ENCODE data around the gene ATP2B2.

DNA sequence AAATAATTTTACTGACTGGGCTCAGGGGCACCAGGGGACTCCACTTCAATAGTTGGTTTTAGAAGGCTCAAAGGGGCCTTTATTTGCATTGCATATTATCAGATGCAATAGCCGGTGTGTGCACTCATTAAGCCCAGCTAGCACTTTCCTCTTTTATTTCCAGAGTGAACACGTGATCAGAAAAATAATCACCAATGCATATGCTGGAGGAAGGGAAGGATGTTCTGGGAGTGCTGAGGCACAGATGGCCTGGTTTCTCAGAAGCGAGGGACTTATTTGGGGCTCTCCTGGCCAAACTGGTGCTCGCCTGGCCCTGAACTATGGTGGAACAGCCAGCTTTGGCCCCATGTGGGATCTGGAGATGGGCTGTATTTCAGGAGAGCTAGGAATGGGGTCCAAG is 124.0 kb downstream of the ATP2B2 start:
- TF ChIP-seq, protein P1, sequence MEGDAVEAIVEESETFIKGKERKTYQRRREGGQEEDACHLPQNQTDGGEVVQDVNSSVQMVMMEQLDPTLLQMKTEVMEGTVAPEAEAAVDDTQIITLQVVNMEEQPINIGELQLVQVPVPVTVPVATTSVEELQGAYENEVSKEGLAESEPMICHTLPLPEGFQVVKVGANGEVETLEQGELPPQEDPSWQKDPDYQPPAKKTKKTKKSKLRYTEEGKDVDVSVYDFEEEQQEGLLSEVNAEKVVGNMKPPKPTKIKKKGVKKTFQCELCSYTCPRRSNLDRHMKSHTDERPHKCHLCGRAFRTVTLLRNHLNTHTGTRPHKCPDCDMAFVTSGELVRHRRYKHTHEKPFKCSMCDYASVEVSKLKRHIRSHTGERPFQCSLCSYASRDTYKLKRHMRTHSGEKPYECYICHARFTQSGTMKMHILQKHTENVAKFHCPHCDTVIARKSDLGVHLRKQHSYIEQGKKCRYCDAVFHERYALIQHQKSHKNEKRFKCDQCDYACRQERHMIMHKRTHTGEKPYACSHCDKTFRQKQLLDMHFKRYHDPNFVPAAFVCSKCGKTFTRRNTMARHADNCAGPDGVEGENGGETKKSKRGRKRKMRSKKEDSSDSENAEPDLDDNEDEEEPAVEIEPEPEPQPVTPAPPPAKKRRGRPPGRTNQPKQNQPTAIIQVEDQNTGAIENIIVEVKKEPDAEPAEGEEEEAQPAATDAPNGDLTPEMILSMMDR (IDR thresholded peaks at IDR 0.05; ENCODE audit: low read depth, low read length): no peak
- TF ChIP-seq POLR2A (IDR thresholded peaks at IDR 0.05; ENCODE audit: extremely low read depth, insufficient read length): no peak
